K562 (cell line): ENCODE measurements around the gene BTBD2. TPM values are rescaled to one million over a fixed set of nuclear protein-coding genes. Genes with fewer than 3 reads are reported as not detected.

Experiments
- ADNP ChIP-seq: fragments of 200-800 bp; sonication (Bioruptor generic); IDR thresholded peaks from 2 replicates; pipeline ENCODE4 v1.6.1; 2016; ENCODE audit warnings: missing genetic modification characterization, missing compliant biosample characterization
- ATF7 ChIP-seq: fragments of 450-650 bp; IDR thresholded peaks from 2 replicates; pipeline ENCODE4 v1.7.1; 2014; ENCODE audit warnings: mild to moderate bottlenecking, moderate library complexity
- CEBPG ChIP-seq, 3 experiments: fragments of 200-800 bp in 1 of 3; sonication (Bioruptor generic) in 1 of 3; sonication (generic) in 1 of 3; formaldehyde crosslinking in 1 of 3; IDR thresholded peaks in 2 of 3; conservative IDR thresholded peaks in 1 of 3; 2 replicates each; pipeline versions ENCODE4 v1.6.1 to v1.8.0; 2016 to 2022; ENCODE audit warnings: missing compliant biosample characterization in 2 of 3, missing genetic modification characterization in 2 of 3, mild to moderate bottlenecking in 1 of 3, missing genetic modification reagents in 1 of 3
- DDX20 ChIP-seq: fragments of 450-650 bp; IDR thresholded peaks from 2 replicates; pipeline ENCODE4 v1.6.1; 2016; ENCODE audit warnings: missing genetic modification characterization, low read depth, mild to moderate bottlenecking, missing compliant biosample characterization, moderate library complexity
- ELF1 ChIP-seq: fragments of 200-800 bp; sonication (Bioruptor generic); IDR thresholded peaks from 2 replicates; pipeline ENCODE4 v1.6.1; 2016; ENCODE audit warnings: missing genetic modification characterization, missing compliant biosample characterization
- HBP1 ChIP-seq: fragments of 450-650 bp; formaldehyde crosslinking; IDR thresholded peaks from 2 replicates; pipeline ENCODE4 v1.4.0; 2022; ENCODE audit warnings: missing genetic modification characterization
- HCFC1 ChIP-seq: IDR thresholded peaks from 2 replicates; pipeline ENCODE4 v1.6.1; 2012; ENCODE audit warnings: low read depth, low read length, improper control_type of control experiment
- HSF4 ChIP-seq: fragments of 250-450 bp; sonication (Bioruptor Pico); IDR thresholded peaks from 2 replicates; pipeline ENCODE4 v2.1.2; 2022; ENCODE audit warnings: mild to moderate bottlenecking, moderate library complexity, borderline replicate concordance
- LCOR ChIP-seq: sonication (generic); formaldehyde crosslinking; IDR thresholded peaks from 2 replicates; pipeline ENCODE4 v1.8.0; 2022; ENCODE audit warnings: mild to moderate bottlenecking, missing genetic modification reagents
- MLLT1 ChIP-seq, 2 experiments: fragments of 450-650 bp; IDR thresholded peaks; 2 replicates each; pipeline ENCODE4 v1.6.1; 2016
- PHB2 ChIP-seq: fragments of 450-650 bp; IDR thresholded peaks from 2 replicates; pipeline ENCODE4 v1.6.1; 2017; ENCODE audit warnings: low read depth
- RFX1 ChIP-seq: fragments of 450-650 bp; IDR thresholded peaks from 2 replicates; pipeline ENCODE4 v1.6.1; 2016; ENCODE audit warnings: mild to moderate bottlenecking, moderate library complexity
- THRAP3 ChIP-seq: fragments of 450-650 bp; IDR thresholded peaks from 2 replicates; pipeline ENCODE4 v1.6.1; 2016; ENCODE audit warnings: mild to moderate bottlenecking, inconsistent platforms, borderline replicate concordance
- VEZF1 ChIP-seq: fragments of 200-800 bp; sonication (Bioruptor generic); IDR thresholded peaks from 2 replicates; pipeline ENCODE4 v1.6.1; 2017; ENCODE audit warnings: missing genetic modification characterization, missing compliant biosample characterization
- ZKSCAN8 ChIP-seq: fragments of 200-800 bp; sonication (Bioruptor generic); IDR thresholded peaks from 2 replicates; pipeline ENCODE4 v1.6.1; 2016; ENCODE audit warnings: missing genetic modification characterization, missing compliant biosample characterization
- ZNF449 ChIP-seq: fragments of 250-450 bp; sonication (Bioruptor Pico); IDR thresholded peaks from 2 replicates; pipeline ENCODE4 v1.8.0; 2022; ENCODE audit warnings: moderate library complexity, mild to moderate bottlenecking, inconsistent platforms
- ZNF507 ChIP-seq: conservative IDR thresholded peaks from 2 replicates; pipeline ENCODE4 v1.6.1; 2017; ENCODE audit warnings: missing genetic modification characterization, missing compliant biosample characterization
- ZNF740 ChIP-seq, 3 experiments: fragments of 200-800 bp in 1 of 3; sonication (Bioruptor generic) in 1 of 3; sonication (generic) in 1 of 3; formaldehyde crosslinking in 1 of 3; IDR thresholded peaks; 2 replicates each; pipeline versions ENCODE4 v1.6.1 to v1.8.0; 2016 to 2022; ENCODE audit warnings: mild to moderate bottlenecking in 2 of 3, missing compliant biosample characterization in 2 of 3, missing genetic modification characterization in 2 of 3, missing genetic modification reagents in 1 of 3
- ZNF830 ChIP-seq: fragments of 250-450 bp; sonication (Bioruptor Pico); IDR thresholded peaks from 2 replicates; pipeline ENCODE4 v1.5.0; 2021; ENCODE audit warnings: mild to moderate bottlenecking
- polyA plus RNA-seq, 8 experiments: library from polyadenylated mRNA; depleted of rRNA in 4 of 8; stranded (reverse) in 5 of 8; unstranded in 3 of 8; fragments of >200 nt; fragmentation: Nextera tagmentation in 2 of 8; fragmentation: Illumina TruSeq in 1 of 8; extraction: Ambion mirVana in 2 of 8; extraction: Trizol in 1 of 8; gene quantifications; 2 replicates each; pipeline versions ENCODE4 v1.2.1 to v1.2.3, GENCODE V29; 2011 to 2014; ENCODE audit warnings: inconsistent platforms in 1 of 8, missing spikeins in 1 of 8
- total RNA-seq, 7 experiments: library from RNA; depleted of rRNA in 6 of 7; stranded (reverse); fragments of >200 nt in 6 of 7; fragmentation: Illumina TruSeq in 2 of 7; extraction: Trizol in 2 of 7; gene quantifications; 2 replicates each; pipeline versions ENCODE4 v1.2.1 to v1.2.3, GENCODE V29; 2011 to 2021; ENCODE audit warnings: low replicate concordance in 1 of 7

The BTBD2 gene
- total and polyA plus RNA-seq, 9 of the 15 experiments (the other 6 are each of a cell fraction or from before 2014, with no cell fraction given) = 0.10 to 15.6 (median 6.9) TPM

GRCh38 chr19:2058570-2059421 is 43.3 kb upstream of the BTBD2 start (continued):
- TF ChIP-seq ZNF740 (CRISPR knock-in tag; IDR thresholded peaks at IDR 0.05) = no peak
- TF ChIP-seq ZNF740 (tag; IDR thresholded peaks at IDR 0.05) = peak; percentile 57 to 89; a peak in 1 of 4 replicates
- no peak for TF ChIP-seq VEZF1 (CRISPR knock-in tag)
- TF ChIP-seq MLLT1 (IDR thresholded peaks at IDR 0.05) = peak in 1 of 2 experiments; percentile 95; a peak in 2 of 4 replicates
- TF ChIP-seq ZNF830 (CRISPR knock-in tag) = 0 out of 2 replicates have a peak, but pooled peaks have one; percentile 30
- no peak for TF ChIP-seq HCFC1
- peak; percentile 87; the same call in 1 of the 2 replicates for TF ChIP-seq THRAP3
- no peak for TF ChIP-seq ATF7
- TF ChIP-seq ELF1 (tag) = no peak
- no peak; the same call in 1 of the 2 replicates for TF ChIP-seq HBP1 (CRISPR knock-in tag)
- TF ChIP-seq ADNP (tag) = peak; percentile 75; the same call in 1 of the 2 replicates
- TF ChIP-seq DDX20 (tag) = peak; percentile 44
- TF ChIP-seq RFX1 = no peak
- TF ChIP-seq CEBPG (CRISPR knock-in tag; IDR thresholded peaks at IDR 0.05) = no peak
- TF ChIP-seq CEBPG (tag; conservative IDR thresholded peaks at IDR 0.05 in 1 of 2, IDR thresholded peaks at IDR 0.05 in 1 of 2) = no peak
- 0 out of 2 replicates have a peak, but pooled peaks have one; percentile 55 for TF ChIP-seq ZNF449
- 0 out of 2 replicates have a peak, but pooled peaks have one; percentile 39 for TF ChIP-seq ZKSCAN8 (CRISPR knock-in tag)
- no peak for TF ChIP-seq LCOR (CRISPR knock-in tag)
- TF ChIP-seq HSF4 = no peak
- no peak for TF ChIP-seq PHB2
- TF ChIP-seq ZNF507 = peak; percentile 29; the same call in 1 of the 2 replicates
